HL-60 (cell line): ENCODE results near the gene VPS13D.

Experiments
- DNase-seq, 2 experiments: peaks; one replicate each; pipeline ENCODE4 v3.0.0-alpha.2; 2010 to 2020; ENCODE audit warnings: low read depth in 1 of 2, low spot score in 1 of 2
- H3K27ac ChIP-seq: fragments of 250-450 bp; sonication (Bioruptor Pico); replicated peaks from 2 replicates; pipeline ENCODE4 v1.5.1; 2020; ENCODE audit warnings: mild to moderate bottlenecking, moderate library complexity
- H3K27me3 ChIP-seq: fragments of 250-450 bp; sonication (Bioruptor Pico); 2 replicates; pipeline ENCODE4 v1.5.1; 2021; ENCODE audit warnings: mild to moderate bottlenecking, moderate library complexity; ENCODE audit not compliant: insufficient read depth, poor library complexity, severe bottlenecking
- H3K4me3 ChIP-seq: replicated peaks from 2 replicates; pipeline ENCODE4 v1.5.1; 2011; ENCODE audit warnings: mild to moderate bottlenecking, control low read depth, low read length; ENCODE audit not compliant: insufficient read depth
- CTCF ChIP-seq: IDR thresholded peaks from one replicate; pipeline ENCODE4 v1.5.1; 2011; ENCODE audit warnings: low read length, control low read depth, inconsistent platforms; ENCODE audit not compliant: insufficient read depth
- GABPA ChIP-seq: IDR thresholded peaks from 2 replicates; pipeline ENCODE4 v1.6.1; 2012; ENCODE audit warnings: low read depth
- POLR2AphosphoS5 ChIP-seq: IDR thresholded peaks from 2 replicates; pipeline ENCODE4 v1.6.1; 2012; ENCODE audit warnings: low read depth
- REST ChIP-seq: IDR thresholded peaks from 2 replicates; pipeline ENCODE4 v1.6.1; 2012; ENCODE audit warnings: low read depth; ENCODE audit not compliant: insufficient replicate concordance
- SPI1 ChIP-seq: IDR thresholded peaks from 2 replicates; pipeline ENCODE4 v1.6.1; 2012; ENCODE audit warnings: low read depth, mild to moderate bottlenecking, borderline replicate concordance

The VPS13D gene

DNA sequence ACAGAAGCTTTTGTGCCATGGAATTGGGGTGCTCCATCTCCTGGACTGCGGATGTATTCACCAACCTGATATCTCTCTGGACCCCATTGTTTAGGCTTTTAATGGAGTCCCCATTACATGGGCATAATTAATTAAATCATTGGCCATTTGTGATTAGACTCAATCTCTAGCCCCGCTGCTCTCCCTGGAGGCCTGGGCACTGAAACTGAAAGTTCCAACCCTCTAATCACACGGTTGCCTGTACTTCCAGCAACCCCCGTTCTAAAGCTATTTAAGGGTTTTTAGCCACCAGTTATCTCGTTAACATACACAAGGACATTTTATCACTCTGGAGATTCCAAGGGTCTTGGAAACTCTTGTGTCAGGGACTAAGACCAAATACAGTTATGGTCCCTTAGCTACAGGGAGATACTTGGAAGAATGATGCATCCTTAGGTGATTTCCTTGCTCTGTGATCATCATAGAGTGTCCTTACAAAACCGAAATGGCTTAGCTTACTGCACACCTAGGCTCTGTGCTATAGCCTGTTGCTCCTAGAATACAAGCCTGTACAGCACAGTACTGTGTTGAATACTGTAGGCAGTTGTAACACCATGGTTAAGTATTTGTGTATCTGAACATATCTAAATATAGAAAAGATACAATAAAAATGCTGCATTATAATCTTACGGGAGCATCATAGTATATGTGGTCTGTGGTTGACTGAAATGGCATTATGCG, 71.8 kb downstream of the VPS13D start:
- H3K4me3 ChIP-seq: no peak overlapping the region
- no peak overlapping the region for H3K27ac ChIP-seq
- H3K27me3 ChIP-seq: no peaks in the 10 kb centered on the region
- TF ChIP-seq REST: no peak
- no peak for TF ChIP-seq CTCF
- no peak for TF ChIP-seq POLR2AphosphoS5
- TF ChIP-seq SPI1: no peak
- no peak for DNase-seq

GRCh38 chr1:12302798-12303447, 73.1 kb downstream of the VPS13D start:
- DNase-seq: no peak
- Histone ChIP-seq H3K4me3 (no peak overlapping the region), H3K27me3 (no peaks in the 10 kb centered on the region), H3K27ac (no peak overlapping the region)
- TF ChIP-seq POLR2AphosphoS5 (no peak), SPI1 (no peak), CTCF (no peak), GABPA (no peak), REST (no peak)

GRCh38 chr1:12305377-12305776, 75.5 kb downstream of the VPS13D start:
- Histone ChIP-seq H3K27me3 (no peaks in the 10 kb centered on the region), H3K4me3 (no peak overlapping the region), H3K27ac (no peak overlapping the region)
- DNase-seq: no peak
- no peak for TF ChIP-seq REST
- TF ChIP-seq SPI1: no peak
- no peak for TF ChIP-seq CTCF
